Astrocyte (in vitro differentiated cells and primary cell): Measurements from ENCODE around the gene B3GNT5. TPM values are rescaled to one million over a fixed set of nuclear protein-coding genes. Genes with fewer than 3 reads are reported as not detected.

Experiments
- DNase-seq: peaks from one replicate; pipeline ENCODE4 v3.0.0-alpha.2; 2010; ENCODE audit warnings: low read depth
- FAIRE-seq: peaks from 2 replicates; lab custom pipeline; 2011; peaks lifted over from hg19 to GRCh38; lab: Jason Lieb, UNC
- H2AFZ ChIP-seq: 2 replicates; pipeline ENCODE4 v1.6.0; 2012; ENCODE audit warnings: low read depth, low read length, inconsistent platforms
- H3K27ac ChIP-seq: 2 replicates; pipeline ENCODE4 v1.5.1; 2011; ENCODE audit warnings: low read depth, low read length, inconsistent platforms
- H3K27me3 ChIP-seq: 2 replicates; pipeline ENCODE4 v1.6.0; 2011; ENCODE audit warnings: low read length, inconsistent platforms; ENCODE audit not compliant: insufficient read depth
- H3K36me3 ChIP-seq: 2 replicates; pipeline ENCODE4 v1.5.1; 2011; ENCODE audit warnings: low read length, inconsistent platforms; ENCODE audit not compliant: insufficient read depth
- H3K4me1 ChIP-seq: 2 replicates; pipeline ENCODE4 v1.5.1; 2011; ENCODE audit warnings: low read length, inconsistent platforms; ENCODE audit not compliant: insufficient read depth
- H3K4me2 ChIP-seq: 2 replicates; pipeline ENCODE4 v1.6.0; 2012; ENCODE audit warnings: low read length, inconsistent platforms
- H3K4me3 ChIP-seq: 2 replicates; pipeline ENCODE4 v1.5.1; 2011; ENCODE audit warnings: low read depth, mild to moderate bottlenecking, low read length, inconsistent platforms; ENCODE audit not compliant: insufficient read depth
- H3K79me2 ChIP-seq: 2 replicates; pipeline ENCODE4 v1.6.0; 2012; ENCODE audit warnings: mild to moderate bottlenecking, low read length, inconsistent platforms; ENCODE audit not compliant: insufficient read depth
- H3K9ac ChIP-seq: 2 replicates; pipeline ENCODE4 v1.6.0; 2012; ENCODE audit warnings: mild to moderate bottlenecking, low read length, inconsistent platforms
- H3K9me3 ChIP-seq: 2 replicates; pipeline ENCODE4 v1.5.1; 2012; ENCODE audit warnings: low read depth, mild to moderate bottlenecking, low read length, inconsistent platforms; ENCODE audit not compliant: insufficient read depth
- H4K20me1 ChIP-seq: 2 replicates; pipeline ENCODE4 v1.6.0; 2012; ENCODE audit warnings: low read length, inconsistent platforms; ENCODE audit not compliant: insufficient read depth
- H3K27ac Mint-ChIP-seq: one replicate; pipeline ENCODE4 v1.8.0; 2021; ENCODE audit warnings: mild to moderate bottlenecking, mixed read lengths; ENCODE audit not compliant: unreplicated experiment
- H3K27me3 Mint-ChIP-seq: one replicate; pipeline ENCODE4 v1.8.0; 2021; ENCODE audit warnings: low read depth, mixed read lengths; ENCODE audit not compliant: unreplicated experiment
- H3K36me3 Mint-ChIP-seq: one replicate; pipeline ENCODE4 v1.8.0; 2021; ENCODE audit warnings: low read depth, mixed read lengths; ENCODE audit not compliant: unreplicated experiment
- H3K4me1 Mint-ChIP-seq: one replicate; pipeline ENCODE4 v1.8.0; 2021; ENCODE audit warnings: low read depth, mixed read lengths; ENCODE audit not compliant: unreplicated experiment
- H3K4me3 Mint-ChIP-seq: one replicate; pipeline ENCODE4 v1.8.0; 2021; ENCODE audit warnings: mild to moderate bottlenecking, moderate library complexity, mixed read lengths; ENCODE audit not compliant: unreplicated experiment
- H3K9me3 Mint-ChIP-seq: one replicate; pipeline ENCODE4 v1.8.0; 2021; ENCODE audit warnings: mild to moderate bottlenecking, mixed read lengths; ENCODE audit not compliant: unreplicated experiment
- CTCF ChIP-seq: IDR thresholded peaks from 2 replicates; pipeline ENCODE4 v1.5.1; 2011; ENCODE audit warnings: low read depth, mild to moderate bottlenecking, inconsistent platforms, low read length, moderate library complexity; ENCODE audit not compliant: insufficient read depth
- EZH2 ChIP-seq: IDR thresholded peaks from 2 replicates; pipeline ENCODE4 v1.6.1; 2012; ENCODE audit warnings: mild to moderate bottlenecking, low read length, inconsistent platforms; ENCODE audit not compliant: insufficient read depth
- total RNA-seq: library from RNA; stranded (reverse); gene quantifications from 2 replicates; pipeline ENCODE4 v1.2.1, GENCODE V29; 2021

The B3GNT5 gene
- total RNA-seq, 1 donor from 2014 or later = 15.8 TPM

GRCh38 chr3:183217548-183218332, 35.3 kb upstream of the B3GNT5 start:
- Histone ChIP-seq H3K4me2 (no peak overlapping the region), H3K36me3 (no peaks in the 10 kb centered on the region), H3K4me3 (no peak overlapping the region), H3K79me2 (no peaks in the 10 kb centered on the region), H3K27me3 (peaks cover 2% of the 10 kb centered on the region), H3K4me1 (no peaks in the 10 kb centered on the region), H4K20me1 (no peaks in the 10 kb centered on the region), H3K9ac (no peak overlapping the region), H2AFZ (no peak overlapping the region), H3K27ac (no peak overlapping the region), H3K9me3 (no peaks in the 10 kb centered on the region)
- Mint-ChIP-seq H3K27me3 (no peaks in the 10 kb centered on the region), H3K36me3 (no peaks in the 10 kb centered on the region), H3K4me1 (no peaks in the 10 kb centered on the region), H3K4me3 (no peak overlapping the region), H3K9me3 (no peaks in the 10 kb centered on the region), H3K27ac (no peak overlapping the region)
- FAIRE-seq (no peak), DNase-seq (no peak)
- TF ChIP-seq CTCF = no peak
- TF ChIP-seq EZH2 = no peak

- no peaks in the 10 kb centered on the region for H4K20me1 ChIP-seq
- H3K79me2 ChIP-seq = no peaks in the 10 kb centered on the region
- H3K9me3 ChIP-seq = no peaks in the 10 kb centered on the region
- FAIRE-seq (no peak), DNase-seq (no peak)
- no peak overlapping the region for H3K4me2 ChIP-seq
- H3K27ac ChIP-seq = no peak overlapping the region
- no peak overlapping the region for H3K4me3 ChIP-seq
- Mint-ChIP-seq H3K4me3 (no peak overlapping the region), H3K9me3 (no peaks in the 10 kb centered on the region), H3K4me1 (no peaks in the 10 kb centered on the region), H3K27me3 (peaks cover 5% of the 10 kb centered on the region), H3K27ac (no peak overlapping the region), H3K36me3 (no peaks in the 10 kb centered on the region)
- H3K9ac ChIP-seq = no peak overlapping the region
- H2AFZ ChIP-seq = no peak overlapping the region
- H3K4me1 ChIP-seq = no peaks in the 10 kb centered on the region
- H3K27me3 ChIP-seq = peaks cover 2% of the 10 kb centered on the region
- TF ChIP-seq CTCF (no peak), EZH2 (no peak)
- H3K36me3 ChIP-seq = no peaks in the 10 kb centered on the region
These were observed 34.2 kb upstream of the B3GNT5 start for GRCh38 chr3:183218826-183219225.

- Mint-ChIP-seq H3K9me3 (no peaks in the 10 kb centered on the region), H3K4me3 (no peak overlapping the region), H3K27me3 (peaks cover 12% of the 10 kb centered on the region), H3K36me3 (no peaks in the 10 kb centered on the region), H3K27ac (no peak overlapping the region), H3K4me1 (no peaks in the 10 kb centered on the region)
- FAIRE-seq (no peak), DNase-seq (no peak)
- H3K9me3 ChIP-seq = no peaks in the 10 kb centered on the region
- TF ChIP-seq EZH2 (no peak), CTCF (no peak)
- peaks cover 2% of the 10 kb centered on the region for H3K27me3 ChIP-seq
- no peaks in the 10 kb centered on the region for H3K4me1 ChIP-seq
- H3K4me2 ChIP-seq = no peak overlapping the region
- no peak overlapping the region for H3K9ac ChIP-seq
- H3K27ac ChIP-seq = no peak overlapping the region
- H2AFZ ChIP-seq = no peak overlapping the region
- H3K4me3 ChIP-seq = no peak overlapping the region
- no peaks in the 10 kb centered on the region for H3K36me3 ChIP-seq
- no peaks in the 10 kb centered on the region for H4K20me1 ChIP-seq
- H3K79me2 ChIP-seq = no peaks in the 10 kb centered on the region
These were observed 32.2 kb upstream of the B3GNT5 start for GRCh38 chr3:183220828-183221227.
